Muscle layer of duodenum (tissue), 2 donors: ENCODE data around the gene INSL3.
"Not testable (repeated sequence)": the region's sequence is repeated elsewhere in the genome, so short reads cannot be mapped to it uniquely, and the experiment has no call there.

Experiments
- H3K27ac ChIP-seq: one replicate; pipeline ENCODE4 v1.7.0; 2013; ENCODE audit warnings: mild to moderate bottlenecking, low read length
- H3K27me3 ChIP-seq: one replicate; pipeline ENCODE4 v1.7.0; 2013; ENCODE audit warnings: low read depth, mild to moderate bottlenecking, control low read depth, low read length
- H3K36me3 ChIP-seq, 2 donors: one replicate each; pipeline ENCODE4 v1.7.0; 2013; ENCODE audit warnings: low read length in 2 of 2, control low read depth in 1 of 2, mild to moderate bottlenecking in 1 of 2; ENCODE audit not compliant: insufficient read depth in 2 of 2, control insufficient read depth in 1 of 2
- H3K4me1 ChIP-seq, 2 donors: one replicate each; pipeline ENCODE4 v1.7.0; 2013; ENCODE audit warnings: low read length in 2 of 2, mild to moderate bottlenecking in 2 of 2, control low read depth in 1 of 2, moderate library complexity in 1 of 2; ENCODE audit not compliant: insufficient read depth in 2 of 2, control insufficient read depth in 1 of 2
- H3K4me3 ChIP-seq, 2 donors: one replicate each; pipeline ENCODE4 v1.7.0; 2013; ENCODE audit warnings: low read length in 2 of 2, low read depth in 1 of 2, mild to moderate bottlenecking in 1 of 2
- H3K9me3 ChIP-seq, 2 donors: one replicate each; pipeline ENCODE4 v1.7.0; 2013; ENCODE audit warnings: low read length in 2 of 2, control low read depth in 1 of 2, mild to moderate bottlenecking in 1 of 2; ENCODE audit not compliant: control insufficient read depth in 1 of 2
- donor health status: healthy.

The INSL3 gene

DNA sequence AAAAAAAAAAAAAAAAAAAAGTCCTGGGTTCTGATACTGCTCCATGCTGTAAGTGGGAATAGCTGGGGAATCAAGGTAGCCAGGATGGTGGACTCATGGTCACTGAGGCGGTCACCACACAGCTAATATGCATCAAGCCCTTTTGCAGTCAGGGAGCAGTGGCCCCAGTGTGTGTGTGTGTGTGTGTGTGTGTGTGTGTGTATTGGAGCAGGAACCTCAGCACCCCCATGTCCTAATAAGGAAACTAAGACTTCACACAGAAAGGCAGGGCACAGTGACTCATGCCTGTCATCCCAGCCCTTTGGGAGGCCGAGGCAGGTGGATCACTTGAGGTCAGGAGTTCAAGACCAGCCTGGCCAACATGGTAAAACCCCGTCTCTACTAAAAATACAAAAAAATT, 14.4 kb downstream of the INSL3 start:
- Histone ChIP-seq H3K27me3 (no peaks in the 10 kb centered on the region), H3K9me3 (peaks cover 0 to 5% of the 10 kb centered on the region in 2 donors), H3K4me3 (no peak overlapping the region), H3K4me1 (no peaks in the 10 kb centered on the region), H3K36me3 (no peaks in the 10 kb centered on the region), H3K27ac (no peak overlapping the region)

- no peak overlapping the region for H3K27ac ChIP-seq
- H3K9me3 ChIP-seq: no peaks in the 10 kb centered on the region
- H3K27me3 ChIP-seq: no peaks in the 10 kb centered on the region
- no peak overlapping the region for H3K4me3 ChIP-seq
- H3K4me1 ChIP-seq: no peaks in the 10 kb centered on the region
- H3K36me3 ChIP-seq: no peaks in the 10 kb centered on the region
These were observed 15.9 kb downstream of the INSL3 start for GRCh38 chr19:17805427-17805826.

DNA sequence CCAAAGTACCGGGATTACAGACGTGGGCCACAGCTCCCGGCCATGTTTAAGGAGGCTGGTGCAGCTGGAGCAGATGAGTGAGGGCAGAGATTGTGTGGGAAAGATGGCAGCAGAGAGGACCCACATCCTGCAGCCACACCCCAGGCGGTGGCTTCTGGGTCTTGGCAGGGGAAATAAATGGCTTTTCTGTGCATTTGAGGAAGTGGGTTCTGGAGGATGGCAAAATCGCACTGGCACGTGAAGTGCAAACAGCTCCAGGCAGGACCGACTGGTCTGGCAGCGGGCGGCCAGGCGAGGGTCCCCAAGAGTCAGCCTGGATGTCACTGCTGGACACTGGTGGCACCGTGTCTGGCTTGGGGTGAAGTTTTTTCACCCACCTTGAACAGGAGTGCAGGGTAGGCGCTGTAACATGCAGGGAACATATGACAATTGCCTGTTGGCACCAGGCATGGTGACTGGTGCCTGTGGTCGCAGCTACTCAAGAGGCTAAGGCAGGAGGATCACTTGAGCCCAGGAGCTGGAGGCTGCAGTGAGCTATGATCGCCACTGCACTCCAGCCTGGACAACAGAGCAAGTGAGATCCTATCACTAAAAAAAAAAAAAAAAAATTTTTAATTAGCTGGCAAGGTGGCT, 17.9 kb downstream of the INSL3 start:
- Histone ChIP-seq H3K9me3 (no peaks in the 10 kb centered on the region), H3K27me3 (no peaks in the 10 kb centered on the region), H3K36me3 (no peaks in the 10 kb centered on the region), H3K27ac (no peak overlapping the region), H3K4me1 (no peaks in the 10 kb centered on the region), H3K4me3 (no peak overlapping the region)

GRCh38 chr19:17802137-17802858, 19.0 kb downstream of the INSL3 start:
- Histone ChIP-seq H3K27me3 (no peaks in the 10 kb centered on the region), H3K4me3 (no peak overlapping the region), H3K27ac (no peak overlapping the region)

GRCh38 chr19:17798599-17798998, 22.7 kb downstream of the INSL3 start:
- not testable (repeated sequence) for H3K4me3 ChIP-seq, H3K4me1 ChIP-seq, H3K27ac ChIP-seq, H3K36me3 ChIP-seq, H3K9me3 ChIP-seq
- H3K27me3 ChIP-seq: peaks cover 22% of the 10 kb centered on the region

More at GRCh38 chr19:17802137-17802858, 19.0 kb downstream of the INSL3 start:
- no peaks in the 10 kb centered on the region for H3K4me1 ChIP-seq
- H3K9me3 ChIP-seq: no peaks in the 10 kb centered on the region
- H3K36me3 ChIP-seq: no peaks in the 10 kb centered on the region

DNA sequence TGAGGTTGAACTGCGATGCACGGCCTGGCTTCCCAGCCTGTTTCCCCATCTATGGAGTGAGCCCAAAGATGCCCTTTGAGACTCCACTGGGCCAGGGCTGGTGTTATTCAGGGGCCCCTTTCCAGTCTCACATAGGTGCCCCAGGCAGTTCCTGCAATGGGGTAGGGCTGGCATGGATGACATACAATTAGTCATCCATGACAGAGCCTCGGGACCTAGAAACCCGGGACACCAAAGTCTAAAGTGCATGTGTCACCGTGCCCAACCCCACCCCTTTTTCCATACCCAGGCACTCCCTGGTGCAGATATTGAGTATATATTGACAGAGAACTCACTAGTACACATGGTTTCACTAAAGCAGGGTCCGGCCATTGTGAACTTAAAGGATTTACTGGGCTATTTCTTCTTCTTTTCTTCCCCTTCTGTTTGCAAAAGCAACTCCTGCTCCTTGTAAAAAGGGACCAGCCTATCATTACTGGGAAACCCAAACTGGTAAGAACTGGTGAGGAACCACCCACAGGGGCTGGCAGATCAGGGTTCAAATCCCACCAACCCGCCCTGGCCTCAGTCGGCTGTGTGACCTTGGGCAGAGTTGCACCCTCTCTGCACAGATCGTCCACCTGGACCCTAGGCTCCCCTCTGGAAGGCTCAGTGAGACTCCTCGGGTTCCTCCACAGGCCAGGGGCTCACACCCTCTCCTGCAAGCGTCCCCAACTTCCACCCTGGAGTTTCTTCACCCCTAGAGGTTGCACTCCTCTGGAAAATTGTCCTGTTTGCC, 23.7 kb downstream of the INSL3 start:
- H3K36me3 ChIP-seq: no peaks in the 10 kb centered on the region
- no peaks in the 10 kb centered on the region for H3K4me1 ChIP-seq
- peaks cover 23% of the 10 kb centered on the region for H3K27me3 ChIP-seq
- no peaks in the 10 kb centered on the region for H3K9me3 ChIP-seq
- H3K4me3 ChIP-seq: peak overlapping the region in 1 of 2 donors; percentile 21
- peak overlapping the region; percentile 95 for H3K27ac ChIP-seq

DNA sequence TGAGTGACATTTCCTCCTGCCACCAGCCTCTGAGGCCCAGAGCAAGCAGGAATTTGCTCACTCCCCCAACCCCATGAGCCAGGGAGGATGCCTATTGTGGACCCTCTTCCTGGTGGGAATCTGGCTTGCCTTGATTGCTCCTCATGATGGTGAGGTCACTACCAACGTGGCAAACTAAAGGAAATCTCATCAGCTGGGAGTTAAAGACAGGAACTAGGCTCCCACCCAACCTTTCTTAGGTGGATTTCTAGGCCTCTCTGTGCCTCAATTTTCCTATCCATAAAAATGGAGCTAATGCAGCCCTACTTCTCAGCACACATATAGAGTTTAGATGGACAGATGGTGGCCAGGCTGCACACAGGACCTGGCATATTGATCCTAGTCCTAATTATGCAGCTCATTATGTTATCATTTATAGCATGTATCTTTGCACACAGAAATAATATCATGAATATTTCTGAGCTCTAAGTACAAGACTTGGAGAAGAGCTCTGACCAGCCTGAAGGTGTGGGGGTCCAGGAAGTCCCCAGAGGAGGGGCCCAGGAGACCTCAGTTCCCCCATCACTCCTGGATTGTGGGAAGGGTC, 24.4 kb downstream of the INSL3 start:
- H3K4me3 ChIP-seq: peak overlapping the region in 1 of 2 donors; percentile 16
- H3K27me3 ChIP-seq: peaks cover 23% of the 10 kb centered on the region
- peak overlapping the region; percentile 95 for H3K27ac ChIP-seq

DNA sequence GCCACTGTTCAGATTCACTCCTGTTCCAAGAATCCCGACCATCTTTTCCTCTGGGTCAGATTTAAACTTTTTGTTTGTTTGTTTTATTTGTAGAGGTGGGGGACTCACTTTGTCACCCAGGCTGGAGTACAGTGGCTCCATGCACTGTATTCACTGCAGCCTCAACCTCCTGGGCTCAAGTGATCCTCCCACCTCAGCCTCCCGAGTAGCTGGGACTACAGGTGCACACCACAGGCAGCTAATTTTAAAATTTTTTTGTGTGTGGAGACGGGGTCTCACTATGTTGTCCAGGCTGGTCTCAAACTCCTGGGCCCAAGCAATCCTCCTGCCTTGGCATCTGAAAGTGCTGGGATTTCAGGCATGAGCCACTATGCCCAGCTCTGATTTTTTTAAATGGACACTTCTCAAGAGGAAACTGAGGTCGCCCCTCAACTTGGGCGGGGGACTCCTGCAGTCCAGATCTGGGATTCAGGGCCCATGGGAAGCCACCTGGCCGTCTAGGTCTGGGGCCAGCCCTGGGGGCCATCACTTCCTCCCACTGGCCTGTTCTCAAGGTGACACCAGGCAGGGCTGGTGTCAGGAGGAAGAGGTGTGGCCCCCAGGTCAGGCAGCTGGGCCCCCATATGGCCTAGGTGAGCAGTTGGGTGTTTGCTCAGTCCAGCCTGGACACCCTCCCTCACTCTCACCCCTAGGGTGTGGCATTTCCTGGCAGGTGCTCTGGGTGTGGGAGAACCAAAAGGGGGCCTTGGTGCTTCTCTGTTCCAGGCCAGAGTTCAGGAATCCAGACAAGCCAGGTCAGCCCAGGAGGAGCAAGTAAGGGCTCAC, 25.1 kb downstream of the INSL3 start:
- Histone ChIP-seq H3K27ac (peak overlapping the region; percentile 95), H3K36me3 (no peaks in the 10 kb centered on the region), H3K4me3 (peak overlapping the region in 1 of 2 donors; percentile 31), H3K27me3 (peaks cover 23% of the 10 kb centered on the region), H3K4me1 (no peaks in the 10 kb centered on the region), H3K9me3 (no peaks in the 10 kb centered on the region)

More for the DNA sequence above, 24.4 kb downstream of the INSL3 start:
- no peaks in the 10 kb centered on the region for H3K4me1 ChIP-seq
- no peaks in the 10 kb centered on the region for H3K36me3 ChIP-seq
- H3K9me3 ChIP-seq: no peaks in the 10 kb centered on the region

GRCh38 chr19:17795495-17795856, 25.8 kb downstream of the INSL3 start:
- no peaks in the 10 kb centered on the region for H3K9me3 ChIP-seq
- peaks cover 23% of the 10 kb centered on the region for H3K27me3 ChIP-seq
- H3K27ac ChIP-seq: peak overlapping the region; percentile 95
- no peaks in the 10 kb centered on the region for H3K36me3 ChIP-seq
- H3K4me1 ChIP-seq: no peaks in the 10 kb centered on the region
- peak overlapping the region in 1 of 2 donors; percentile 31 for H3K4me3 ChIP-seq

DNA sequence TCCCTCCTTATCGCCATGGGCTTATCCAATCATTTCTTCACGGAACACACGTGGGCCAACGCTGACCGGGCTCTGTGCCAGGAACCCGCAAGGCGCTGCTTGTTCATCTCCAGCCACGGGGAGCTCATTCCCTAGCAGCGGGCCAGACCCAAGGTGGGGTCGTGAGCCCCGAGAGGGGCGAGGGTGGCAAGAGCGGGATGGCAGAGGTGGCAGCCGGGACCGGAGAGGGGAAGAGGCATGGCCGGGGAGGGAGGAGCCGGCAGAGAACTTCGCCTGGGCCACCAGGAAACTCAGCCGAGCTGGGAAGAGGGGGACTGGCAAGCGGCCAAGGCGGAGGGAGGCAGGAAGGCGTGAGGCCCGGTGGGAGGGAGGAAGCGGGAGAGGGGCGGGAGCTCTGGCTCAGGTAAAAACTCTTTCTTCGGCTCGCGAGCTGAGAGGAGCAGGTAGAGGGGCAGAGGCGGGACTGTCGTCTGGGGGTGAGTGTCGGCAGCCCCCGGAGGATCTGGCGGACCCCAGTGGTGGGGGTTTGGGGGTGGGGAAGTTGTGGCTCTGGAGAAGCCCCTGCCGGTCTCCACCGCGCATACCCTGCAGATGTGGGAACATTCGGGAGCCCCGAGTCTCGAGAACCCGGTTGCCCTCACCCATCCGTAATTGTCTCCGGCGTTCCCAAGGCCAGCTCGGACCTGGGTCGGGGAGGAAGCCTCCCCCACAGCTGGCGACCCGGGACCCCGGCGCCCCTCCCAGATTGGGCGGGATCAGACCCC, 26.4 kb downstream of the INSL3 start, which contains the start of gene B3GNT3:
B3GNT3 (plus strand) TSS at position 408 of the 764 bp plus-strand sequence. CDS start 12,670 bp downstream, outside the sequence.
- H3K27ac ChIP-seq: peak within 1 kb of the TSS; percentile 95
- H3K4me3 ChIP-seq: peak within 1 kb of the TSS in 1 of 2 donors; percentile 31
- H3K27me3 ChIP-seq: peaks cover 23% of the 10 kb centered on the region
- H3K4me1 ChIP-seq: no peaks in the 10 kb centered on the region
- H3K36me3 ChIP-seq: no peaks in the 10 kb centered on the region
- H3K9me3 ChIP-seq: no peaks in the 10 kb centered on the region
